Measurements from ENCODE around the gene KPNB1. TPM values are rescaled to one million over a fixed set of nuclear protein-coding genes. Genes with fewer than 3 reads are reported as not detected.

KPNB1 gene
- total and polyA plus RNA-seq, 4 donors = 40.1 to 258 (median 158) TPM

GRCh38 chr17:47735139-47735464 is 85.4 kb downstream of the KPNB1 start:
- no peaks in the 10 kb centered on the region for H3K4me1 ChIP-seq (ENCODE audit: control insufficient read depth in 5 of 5, insufficient read depth in 5 of 5, low read length in 5 of 5)
- no peak for ATAC-seq (ENCODE audit: insufficient read depth, low FRiP score)
- DNase-seq = no peak
- peaks cover 0 to 2% (median 0%) of the 10 kb centered on the region in 4 donors for H3K9me3 ChIP-seq (ENCODE audit: control insufficient read depth in 4 of 4, insufficient read depth in 3 of 4, low read length in 3 of 4)
- H3K9ac ChIP-seq (ENCODE audit: insufficient read depth in 1 of 2, low read length in 2 of 2) = no peak overlapping the region
- H3K36me3 ChIP-seq (ENCODE audit: control insufficient read depth in 4 of 4, insufficient read depth in 4 of 4, low read length in 4 of 4) = no peaks in the 10 kb centered on the region
- H3K27me3 ChIP-seq (ENCODE audit: control insufficient read depth in 3 of 3, insufficient read depth in 3 of 3, low read length in 2 of 3) = peaks cover 0 to 47% (median 37%) of the 10 kb centered on the region in 3 donors
- 65 to 90% methylated on average over 3 of the region's 3 CpGs for WGBS, 2 donors
- no peak overlapping the region for H3K4me3 ChIP-seq
- TF ChIP-seq CTCF (IDR thresholded peaks at IDR 0.05; ENCODE audit: control extremely low read depth, extremely low read depth) = no peak
- no peak overlapping the region for H3K27ac ChIP-seq (ENCODE audit: low read depth in 1 of 2, low read length in 1 of 2)

Small RNAs within 50 kb of the gene (small RNA-seq; reads per million reads assigned to genes)
- not detected for gene AC015674.1 (ENCODE audit: low replicate concordance)

Other genes starting within 250 kb of the KPNB1 start
- 100 to 1,000 TPM in 1 of 2 donors, 10 to 100 TPM in 1; 93.8 to 245 TPM for gene NPEPPS, start 118.8 kb upstream of the KPNB1 start, total RNA-seq
- gene NPEPPS, start 118.8 kb upstream of the KPNB1 start, polyA plus RNA-seq = 10 to 100 TPM; 30.1 to 36.9 TPM
- 10 to 100 TPM in 1 of 2 donors, 1 to 10 TPM in 1; 9.0 to 12.1 TPM for gene TBKBP1, start 44.2 kb downstream of the KPNB1 start, total RNA-seq
- gene TBKBP1, start 44.2 kb downstream of the KPNB1 start, polyA plus RNA-seq = 10 to 100 TPM; 12.2 to 14.0 TPM
- gene TBX21, start 83.3 kb downstream of the KPNB1 start, total RNA-seq = 1 to 10 TPM in 1 of 2 donors, under 1 TPM in 1; 0.77 to 2.0 TPM
- gene TBX21, start 83.3 kb downstream of the KPNB1 start, polyA plus RNA-seq = under 1 TPM; 0.53 to 0.82 TPM
- 10 to 100 TPM in 1 of 2 donors, 1 to 10 TPM in 1; 9.3 to 25.3 TPM for gene OSBPL7, start 171.9 kb downstream of the KPNB1 start, total RNA-seq
- 10 to 100 TPM in 1 of 2 donors, 1 to 10 TPM in 1; 7.6 to 12.7 TPM for gene OSBPL7, start 171.9 kb downstream of the KPNB1 start, polyA plus RNA-seq
- 10 to 100 TPM; 18.4 to 32.9 TPM for gene MRPL10, start 181.6 kb downstream of the KPNB1 start, total RNA-seq
- 10 to 100 TPM; 27.6 to 38.3 TPM for gene MRPL10, start 181.6 kb downstream of the KPNB1 start, polyA plus RNA-seq
- 10 to 100 TPM in 1 of 2 donors, 1 to 10 TPM in 1; 9.6 to 25.3 TPM for gene LRRC46, start 181.8 kb downstream of the KPNB1 start, total RNA-seq
- gene LRRC46, start 181.8 kb downstream of the KPNB1 start, polyA plus RNA-seq = 10 to 100 TPM in 1 of 2 donors, 1 to 10 TPM in 1; 9.3 to 11.8 TPM
- 10 to 100 TPM; 26.7 to 37.8 TPM for gene SCRN2, start 191.4 kb downstream of the KPNB1 start, total RNA-seq
- gene SCRN2, start 191.4 kb downstream of the KPNB1 start, polyA plus RNA-seq = 10 to 100 TPM; 22.8 to 61.7 TPM
- gene SP6, start 201.2 kb downstream of the KPNB1 start, total RNA-seq = 1 to 10 TPM; 2.5 to 4.5 TPM
- gene SP6, start 201.2 kb downstream of the KPNB1 start, polyA plus RNA-seq = 1 to 10 TPM; 2.3 to 4.4 TPM
- gene SP2, start 246.3 kb downstream of the KPNB1 start, total RNA-seq = 10 to 100 TPM in 1 of 2 donors, 1 to 10 TPM in 1; 4.9 to 19.9 TPM
- 10 to 100 TPM in 1 of 2 donors, 1 to 10 TPM in 1; 5.8 to 16.4 TPM for gene SP2, start 246.3 kb downstream of the KPNB1 start, polyA plus RNA-seq

Data from lung (tissue), 13 donors.